Fibroblast of upper back skin (primary cell): ENCODE results near the gene SMPX.
A peak's percentile ranks its signal among the peaks of the same experiment; 100 is the strongest.
"Not testable (repeated sequence)": the region's sequence is repeated elsewhere in the genome, so short reads cannot be mapped to it uniquely, and the experiment has no call there.

Experiments
- DNase-seq: peaks from one replicate; pipeline ENCODE4 v3.0.0-alpha.2; 2013

SMPX gene

GRCh38 chrX:21757960-21758359 is at the start of gene SMPX:
SMPX (minus strand) TSS chrX:21758116; CDS start chrX:21754290, 3,826 bp downstream.
- no peak for DNase-seq

GRCh38 chrX:21806691-21807090 is 48.8 kb upstream of the SMPX start:
- no peak for DNase-seq

- no peak for DNase-seq
Measured at GRCh38 chrX:21802839-21803238, 44.9 kb upstream of the SMPX start.

GRCh38 chrX:21802054-21802670 is 44.2 kb upstream of the SMPX start:
- no peak for DNase-seq

- peak; percentile 6 for DNase-seq
Measured at GRCh38 chrX:21800344-21800770, 42.4 kb upstream of the SMPX start.

GRCh38 chrX:21799767-21800166 is 41.9 kb upstream of the SMPX start:
- no peak for DNase-seq

GRCh38 chrX:21798677-21799219 is 40.8 kb upstream of the SMPX start:
- peak; percentile 18 for DNase-seq

GRCh38 chrX:21781976-21782375 is 24.1 kb upstream of the SMPX start:
- no peak for DNase-seq

GRCh38 chrX:21781525-21781924 is 23.6 kb upstream of the SMPX start:
- peak; percentile 9 for DNase-seq

GRCh38 chrX:21779095-21779494 is 21.2 kb upstream of the SMPX start:
- no peak for DNase-seq

- no peak for DNase-seq
Measured at GRCh38 chrX:21778236-21778635, 20.3 kb upstream of the SMPX start.

- not testable (repeated sequence) for DNase-seq
Measured at GRCh38 chrX:21775128-21775527, 17.2 kb upstream of the SMPX start.

GRCh38 chrX:21773036-21773435 is 15.1 kb upstream of the SMPX start:
- not testable (repeated sequence) for DNase-seq

GRCh38 chrX:21770631-21771321 is 12.9 kb upstream of the SMPX start:
- DNase-seq = no peak

- no peak for DNase-seq
Measured at GRCh38 chrX:21766101-21766500, 8.2 kb upstream of the SMPX start.

GRCh38 chrX:21764008-21764407 is 6.1 kb upstream of the SMPX start:
- no peak for DNase-seq

- DNase-seq = no peak
Measured at GRCh38 chrX:21758488-21758887, 572 bp upstream of the SMPX start.

- peak; percentile 8 for DNase-seq
Measured at GRCh38 chrX:21756785-21757529, 959 bp downstream of the SMPX start.

GRCh38 chrX:21749924-21750323 is 8.0 kb downstream of the SMPX start:
- DNase-seq = no peak

- DNase-seq = no peak
Measured at GRCh38 chrX:21748235-21748634, 9.7 kb downstream of the SMPX start.

- no peak for DNase-seq
Measured at GRCh38 chrX:21747558-21747957, 10.4 kb downstream of the SMPX start.

GRCh38 chrX:21745756-21746155 is 12.2 kb downstream of the SMPX start:
- no peak for DNase-seq

- DNase-seq = no peak
Measured at GRCh38 chrX:21744721-21745120, 13.2 kb downstream of the SMPX start.

GRCh38 chrX:21744060-21744459 is 13.9 kb downstream of the SMPX start:
- no peak for DNase-seq
